Cardiac septum (tissue), 1 donor: ENCODE measurements around the gene TRAPPC3L. TPM values are rescaled to one million over a fixed set of nuclear protein-coding genes. Genes with fewer than 3 reads are reported as not detected.

ENCODE experiments used
- DNase-seq: peaks from one replicate; pipeline ENCODE4 v3.0.0-alpha.2; 2020; ENCODE audit warnings: low spot score
- intact Hi-C: fragments of 100-400 bp; cut with DNase I; formaldehyde crosslinking; loops from one replicate; pipeline ENCODE4 v1.14.0; 2022
- total RNA-seq: library from RNA; stranded (reverse); fragmentation: NEBNext Ultra II Directional; extraction: Animal tissue kit (Norgen Biotek cat#: 25700); gene quantifications from one replicate; pipeline ENCODE4 v1.2.1, GENCODE V29; 2021
- donor health status: DM: no; HTN: no; CAD: no.

Gene TRAPPC3L
- total RNA-seq, 1 donor from 2014 or later = 0.16 TPM

DNA sequence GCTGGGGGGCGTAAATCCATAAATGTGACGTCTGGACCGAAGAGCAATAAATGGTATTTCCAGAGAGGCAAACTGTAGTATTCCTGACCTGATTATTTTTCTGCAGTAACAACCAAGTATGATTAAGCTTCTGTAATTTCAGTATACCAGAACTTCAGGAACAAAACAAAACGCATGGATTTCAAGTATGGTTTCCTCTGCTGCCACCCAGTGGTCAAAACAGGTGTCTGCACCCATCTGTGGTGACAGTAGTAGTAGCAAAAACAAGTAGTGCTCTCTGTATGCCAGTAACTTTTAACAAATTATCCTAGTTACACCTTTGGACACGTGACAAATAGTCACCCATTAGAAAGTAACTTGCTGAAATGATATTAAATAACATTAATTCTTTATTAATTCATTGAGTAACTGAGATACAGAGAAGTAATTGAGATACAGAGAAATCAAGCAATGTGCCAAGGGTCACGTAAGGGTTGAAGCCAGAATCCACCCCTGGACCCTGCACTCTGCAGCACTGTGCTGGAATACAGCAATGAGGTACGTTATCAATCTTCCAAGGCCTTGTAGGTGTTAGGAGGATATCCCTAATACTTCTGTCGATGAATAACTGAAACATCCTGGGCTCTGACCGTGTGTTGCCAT, 16.0 kb upstream of the TRAPPC3L start:
- no peak for DNase-seq
- intact Hi-C loops = loop anchor here (2.0 kb wide), 1 partner anchor 25 kb away; no protein-coding TSS in a partner anchor

- intact Hi-C loops = loop anchor here (2.0 kb wide), 1 partner anchor 23 kb away; no protein-coding TSS in a partner anchor
- no peak for DNase-seq
These were observed 14.6 kb upstream of the TRAPPC3L start for GRCh38 chr6:116560130-116560529.

DNA sequence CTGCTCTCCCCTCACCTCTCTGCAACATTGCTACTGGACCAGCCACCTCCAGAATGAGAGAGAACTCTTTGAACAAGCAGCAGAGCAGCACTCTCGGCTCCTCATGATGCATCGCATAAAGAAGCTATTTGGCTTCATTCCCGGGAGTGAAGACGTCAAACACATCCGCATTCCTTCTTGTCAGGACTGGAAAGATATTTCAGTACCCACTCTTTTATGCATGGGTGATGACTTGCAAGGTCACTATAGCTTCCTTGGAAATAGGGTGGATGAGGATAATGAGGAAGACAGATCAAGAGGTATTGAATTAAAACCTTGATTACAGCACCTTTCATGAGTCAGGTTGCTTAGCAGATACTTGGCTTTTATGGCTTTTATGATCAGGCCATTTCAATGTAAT, 12.4 kb upstream of the TRAPPC3L start:
- intact Hi-C loops = no loop called here
- no peak for DNase-seq

DNA sequence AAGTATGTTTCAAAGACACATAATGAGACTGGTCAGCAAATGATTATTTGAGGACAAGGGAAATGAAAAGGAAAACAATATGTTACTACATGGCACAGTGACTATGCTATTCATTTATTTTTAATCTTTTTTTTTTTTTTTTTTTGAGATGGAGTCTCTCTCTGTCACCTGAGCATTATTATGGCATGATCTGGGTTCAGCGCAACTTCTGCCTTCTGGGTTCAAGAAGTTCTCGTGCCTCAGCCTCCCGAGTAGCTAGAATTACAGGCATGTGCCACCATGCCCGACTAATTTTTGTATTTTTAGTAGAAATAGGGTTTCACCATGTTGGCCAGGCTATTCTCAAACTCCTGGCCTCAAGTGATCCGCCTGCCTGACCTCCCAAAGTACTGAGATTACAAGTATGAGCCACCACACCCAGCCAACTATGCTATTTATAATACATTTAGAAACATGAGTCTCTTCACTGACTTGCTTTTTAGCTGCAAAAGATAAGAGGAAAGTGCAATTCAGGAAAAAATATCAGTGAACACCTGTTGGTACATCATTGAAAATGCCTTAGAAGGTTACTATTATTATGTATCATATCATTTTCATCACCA, 11.4 kb upstream of the TRAPPC3L start:
- DNase-seq = no peak
- intact Hi-C loops = no loop called here

DNA sequence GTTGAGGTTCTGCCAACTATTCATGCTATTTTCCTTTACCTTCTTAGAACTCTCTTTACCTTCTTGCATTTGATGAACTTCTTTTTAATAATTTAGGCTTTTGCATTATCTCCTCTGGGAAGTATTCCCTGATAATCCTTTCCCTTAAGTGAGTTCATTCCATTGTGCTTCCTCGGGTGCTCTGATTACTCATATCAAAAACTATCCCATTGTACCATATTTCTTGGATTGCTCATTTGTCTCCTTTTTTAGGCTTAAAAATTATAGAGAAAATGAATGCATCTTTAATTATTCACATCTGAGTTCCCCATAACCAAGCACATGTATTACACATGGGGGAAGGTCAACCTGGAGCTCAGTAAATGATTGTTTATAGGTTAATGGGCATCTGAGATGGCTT, 10.6 kb upstream of the TRAPPC3L start:
- intact Hi-C loops = no loop called here
- DNase-seq = no peak

GRCh38 chr6:116553451-116553850, 8.0 kb upstream of the TRAPPC3L start, which contains the start of gene CALHM4:
Gene CALHM4 (plus strand): TSS chr6:116553751. CDS start chr6:116553794, 43 bp downstream.
- intact Hi-C loops = no loop called here
- no peak for DNase-seq

DNA sequence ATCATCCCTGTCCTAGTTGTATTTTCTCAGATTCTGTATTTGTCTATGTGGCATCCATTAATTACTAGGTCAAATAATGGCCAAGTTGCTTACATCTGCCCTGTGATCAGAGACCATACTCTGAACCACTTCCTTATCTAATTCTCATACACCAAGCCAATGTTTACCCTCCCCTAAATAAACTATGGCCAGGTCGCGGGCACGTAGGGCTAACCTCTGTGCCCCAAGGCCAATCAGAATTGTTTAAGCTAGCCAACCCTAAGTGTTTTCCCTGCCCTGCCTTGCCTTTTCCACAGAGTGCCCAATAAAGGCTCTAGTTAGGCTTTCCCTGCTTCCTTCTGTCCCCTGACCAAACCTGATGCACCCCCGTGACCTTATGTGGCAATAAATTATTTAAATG, 5.3 kb upstream of the TRAPPC3L start:
- intact Hi-C loops = no loop called here
- no peak for DNase-seq

DNA sequence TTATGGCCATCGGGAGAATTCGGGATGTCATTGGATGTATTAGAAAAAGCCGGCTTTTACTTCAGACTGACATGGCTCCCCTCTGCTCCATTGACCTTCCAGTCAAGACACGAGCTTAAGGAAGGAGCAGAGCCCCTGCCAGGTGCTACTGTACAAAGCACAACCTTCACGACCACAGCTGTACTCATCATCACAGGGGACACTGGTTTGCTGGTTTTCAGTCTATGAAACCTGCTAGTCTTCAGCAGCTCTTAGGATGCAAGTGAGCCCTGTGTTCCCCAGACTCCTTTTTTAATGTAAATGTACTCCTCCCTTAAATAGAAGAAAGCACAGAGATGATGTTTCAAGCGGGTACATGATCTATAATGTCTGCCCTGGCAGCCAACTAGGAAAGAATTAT, 1.9 kb upstream of the TRAPPC3L start:
- intact Hi-C loops = no loop called here
- DNase-seq = no peak

DNA sequence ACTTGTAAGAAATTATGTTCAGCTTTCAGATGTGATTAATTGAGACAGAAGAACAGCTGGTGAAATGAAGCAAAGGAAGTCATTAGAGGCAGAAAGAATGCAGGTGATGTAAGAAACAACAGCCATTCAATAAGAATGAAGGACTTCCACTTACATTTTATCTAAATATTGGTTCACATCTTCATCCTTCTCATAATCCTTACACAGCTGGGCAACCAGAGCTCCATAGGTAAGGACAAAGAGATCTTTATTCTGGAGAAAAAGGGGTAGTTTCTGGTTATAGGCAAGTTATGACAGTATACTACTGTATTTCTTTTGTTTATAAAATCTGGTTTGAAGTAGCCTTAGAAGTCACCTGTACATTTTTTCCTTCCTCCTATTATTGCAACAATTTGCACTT, 2.3 kb downstream of the TRAPPC3L start:
- intact Hi-C loops = no loop called here
- DNase-seq = no peak

GRCh38 chr6:116542426-116542825, 3.1 kb downstream of the TRAPPC3L start:
- DNase-seq = no peak
- intact Hi-C loops = no loop called here

DNA sequence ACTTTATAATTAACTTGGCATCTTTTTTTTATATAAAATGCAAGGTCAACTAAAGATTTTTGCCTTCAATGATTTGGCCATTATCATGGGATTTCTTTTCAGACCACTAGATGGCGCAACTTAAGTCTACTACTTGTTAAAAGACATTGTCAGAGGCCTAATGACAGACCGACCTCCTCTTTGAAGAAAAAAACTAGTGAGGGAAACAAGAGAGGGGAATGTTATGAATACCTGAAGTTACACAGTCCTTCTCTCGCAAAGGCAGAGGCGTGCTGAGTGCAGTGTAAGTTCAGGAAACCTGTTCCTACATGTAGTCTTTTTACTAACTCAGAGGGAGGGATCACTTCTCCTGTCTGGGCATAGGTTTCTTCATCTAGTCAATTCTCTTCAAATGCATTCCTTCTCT, 9.3 kb downstream of the TRAPPC3L start:
- intact Hi-C loops = loop anchor here (2.0 to 10.0 kb wide), 4 partner anchors 25 to 321 kb away; partner anchors contain the start of gene RWDD1
- no peak for DNase-seq

- intact Hi-C loops = loop anchor here (5.0 to 10.0 kb wide), 3 partner anchors 37 to 320 kb away; partner anchors contain the start of gene RWDD1
- no peak for DNase-seq
These were observed 10.4 kb downstream of the TRAPPC3L start for GRCh38 chr6:116535109-116535508.

GRCh38 chr6:116533233-116533957, 12.1 kb downstream of the TRAPPC3L start:
- DNase-seq = no peak
- intact Hi-C loops = loop anchor here (2.0 to 10.0 kb wide), 3 partner anchors 89 to 319 kb away; no protein-coding TSS in a partner anchor

DNA sequence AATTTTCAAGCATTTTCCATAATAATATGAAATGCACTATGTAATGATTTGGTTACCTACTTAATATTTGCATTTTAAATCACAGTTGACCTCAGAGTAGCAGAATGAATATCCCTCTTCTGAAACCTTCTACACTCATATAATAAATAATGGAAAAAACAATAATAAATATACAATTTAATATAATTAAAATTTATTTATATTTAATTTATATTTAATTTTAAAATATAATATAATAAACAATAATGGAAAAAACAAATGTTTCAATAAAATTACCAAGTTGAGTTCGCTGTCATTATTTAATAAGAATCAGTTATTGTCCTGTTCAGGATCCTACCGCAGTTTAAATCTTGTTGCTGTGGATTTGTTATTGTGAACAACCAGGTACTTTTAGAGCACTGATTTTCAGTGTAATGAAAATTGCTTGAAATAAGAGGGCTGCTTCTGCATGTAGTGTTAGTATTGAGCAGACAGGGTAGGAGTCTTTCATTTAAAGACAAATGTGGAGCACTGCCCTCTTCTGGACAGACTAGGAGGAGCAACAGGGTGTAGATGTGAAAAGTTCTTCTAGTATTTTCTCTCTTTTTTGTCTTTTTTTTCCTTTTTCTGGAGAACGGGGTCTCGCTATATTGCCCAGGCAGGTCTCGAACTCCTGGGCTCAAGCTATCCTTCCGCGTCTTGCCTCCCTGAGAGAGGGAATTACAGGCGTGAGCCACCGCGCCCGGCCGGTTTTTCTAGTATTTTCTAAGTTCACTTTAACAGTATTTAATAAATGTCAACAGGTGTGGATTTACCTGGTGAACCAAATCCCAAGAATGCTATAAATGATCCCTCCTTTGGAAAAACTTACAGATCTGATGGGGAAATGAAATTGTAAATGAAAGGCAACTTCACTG, 13.6 kb downstream of the TRAPPC3L start:
- intact Hi-C loops = loop anchor here (2.0 to 10.0 kb wide), 3 partner anchors 87 to 317 kb away; no protein-coding TSS in a partner anchor
- DNase-seq = no peak

DNA sequence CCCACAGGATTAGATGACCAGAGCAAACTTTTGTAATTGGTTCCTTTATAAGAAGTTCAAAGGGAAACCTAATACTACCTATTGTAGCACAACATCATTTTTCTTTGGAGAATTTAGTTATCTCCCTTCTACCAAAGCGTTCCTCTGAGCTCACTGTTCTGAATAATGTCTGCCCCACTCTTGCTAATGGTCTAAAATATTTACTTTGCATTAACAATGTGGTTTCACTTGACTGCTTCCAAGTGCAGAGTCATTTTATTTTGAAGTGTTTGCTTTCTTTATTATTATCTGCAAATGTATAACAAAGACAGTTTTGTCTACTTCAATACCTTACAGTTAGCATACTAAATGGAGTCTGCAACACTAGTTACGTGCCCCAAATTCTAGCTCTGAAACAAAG, 15.0 kb downstream of the TRAPPC3L start:
- no peak for DNase-seq
- intact Hi-C loops = loop anchor here (10.0 kb wide), 2 partner anchors 86 to 316 kb away; no protein-coding TSS in a partner anchor

DNA sequence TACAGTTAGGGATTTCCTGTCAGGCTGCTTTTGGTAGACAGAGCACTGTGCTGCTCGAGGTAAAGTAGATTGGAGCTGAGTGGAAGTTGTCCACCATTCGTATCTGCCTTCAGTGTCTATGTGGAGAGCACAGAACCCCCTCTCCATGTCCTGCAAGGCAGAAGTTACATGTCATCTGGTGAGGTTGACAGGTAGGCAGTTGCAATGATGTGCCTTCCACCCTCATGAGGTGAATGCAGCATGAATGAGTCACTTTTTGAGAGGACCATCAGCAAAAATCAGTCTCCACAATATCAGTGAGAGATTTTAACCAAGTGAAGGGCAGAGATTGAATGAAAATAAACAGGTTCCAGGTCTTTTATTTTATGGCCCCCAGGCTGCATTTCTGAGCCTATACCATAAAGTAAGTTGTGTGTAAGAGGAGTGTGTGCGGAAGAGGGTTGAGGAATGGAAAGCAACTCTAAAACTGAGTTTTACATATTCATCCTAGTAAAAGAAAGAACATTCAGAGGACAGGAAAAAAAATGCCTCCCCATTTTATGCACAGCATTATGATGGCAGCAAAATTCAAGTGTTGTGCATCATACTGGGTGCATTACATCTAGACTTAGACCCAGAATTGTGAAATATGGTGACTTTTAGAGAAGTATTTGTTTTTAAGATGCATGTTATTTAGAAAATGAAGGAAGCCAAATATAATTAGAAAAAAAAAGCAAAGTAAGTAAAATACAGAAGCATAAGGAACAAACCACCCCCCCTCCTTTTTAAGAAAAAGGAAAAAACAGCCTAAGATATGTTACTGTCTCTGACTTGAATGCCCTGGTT, 15.8 kb downstream of the TRAPPC3L start:
- intact Hi-C loops = loop anchor here (10.0 kb wide), 2 partner anchors 85 to 315 kb away; no protein-coding TSS in a partner anchor
- no peak for DNase-seq

DNA sequence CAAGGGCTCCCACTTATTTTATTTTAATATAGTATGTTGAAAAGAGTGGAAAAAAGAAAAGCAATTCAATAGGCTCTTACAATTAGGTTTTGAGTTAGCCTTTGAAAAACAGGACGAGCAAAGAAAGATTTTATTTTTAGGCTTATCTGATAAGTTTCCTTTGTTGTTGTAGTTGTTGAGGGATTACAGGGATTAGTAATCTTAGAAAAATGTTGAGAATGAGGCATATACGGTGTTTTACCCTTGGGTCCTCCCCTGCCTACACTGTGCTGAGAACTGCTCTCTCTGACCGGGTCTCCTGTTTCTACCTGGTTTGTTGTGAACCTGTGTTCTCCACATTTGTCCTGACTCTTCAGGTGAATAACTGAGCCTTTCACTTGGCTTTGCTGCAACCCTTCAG, 16.7 kb downstream of the TRAPPC3L start:
- no peak for DNase-seq
- intact Hi-C loops = no loop called here

DNA sequence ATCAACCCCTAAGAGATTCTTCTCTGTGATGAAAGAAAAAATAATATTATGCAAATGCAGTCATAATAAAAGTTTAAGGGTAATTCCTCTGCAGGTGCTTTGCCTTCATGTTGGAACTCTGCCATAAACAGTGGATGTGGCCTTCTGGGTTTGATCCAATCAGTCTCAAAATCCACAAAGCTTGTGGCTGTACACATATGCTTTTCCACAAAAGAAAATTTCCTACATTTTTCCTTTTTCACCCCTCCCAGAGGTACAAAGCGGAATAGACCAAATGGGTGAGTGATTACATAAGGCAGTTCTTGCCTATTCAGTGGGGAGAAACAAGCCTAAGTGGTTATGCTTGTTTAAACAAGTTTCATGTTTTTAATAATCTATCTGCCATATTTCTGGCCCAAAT, 17.4 kb downstream of the TRAPPC3L start:
- intact Hi-C loops = no loop called here
- DNase-seq = no peak
